Stomach smooth muscle (tissue), 2 donors: Measurements from ENCODE around the gene KCNJ2.

Experiments used
- H3K27ac ChIP-seq: one replicate; pipeline ENCODE4 v1.7.0; 2013; ENCODE audit warnings: mild to moderate bottlenecking, low read length, inconsistent platforms
- H3K27me3 ChIP-seq, 2 donors: one replicate each; pipeline ENCODE4 v1.7.0; 2013; ENCODE audit warnings: low read length in 2 of 2; ENCODE audit not compliant: insufficient read depth in 2 of 2, control insufficient read depth in 1 of 2
- H3K36me3 ChIP-seq, 2 donors: one replicate each; pipeline ENCODE4 v1.7.0; 2013; ENCODE audit warnings: low read length in 2 of 2; ENCODE audit not compliant: control insufficient read depth in 2 of 2, insufficient read depth in 2 of 2
- H3K4me1 ChIP-seq: one replicate; pipeline ENCODE4 v1.7.0; 2013; ENCODE audit warnings: low read length; ENCODE audit not compliant: control insufficient read depth, insufficient read depth
- H3K4me3 ChIP-seq, 2 donors: one replicate each; pipeline ENCODE4 v1.7.0; 2013; ENCODE audit warnings: low read length in 2 of 2
- H3K9ac ChIP-seq, 2 donors: one replicate each; pipeline ENCODE4 v1.7.0; 2013; ENCODE audit warnings: low read length in 2 of 2, mild to moderate bottlenecking in 1 of 2
- H3K9me3 ChIP-seq, 2 donors: one replicate each; pipeline ENCODE4 v1.7.0; 2013; ENCODE audit warnings: low read length in 2 of 2; ENCODE audit not compliant: control insufficient read depth in 2 of 2
- donor health status: healthy.
- donor health status: Pancreatic carcinoma.

The KCNJ2 gene

DNA sequence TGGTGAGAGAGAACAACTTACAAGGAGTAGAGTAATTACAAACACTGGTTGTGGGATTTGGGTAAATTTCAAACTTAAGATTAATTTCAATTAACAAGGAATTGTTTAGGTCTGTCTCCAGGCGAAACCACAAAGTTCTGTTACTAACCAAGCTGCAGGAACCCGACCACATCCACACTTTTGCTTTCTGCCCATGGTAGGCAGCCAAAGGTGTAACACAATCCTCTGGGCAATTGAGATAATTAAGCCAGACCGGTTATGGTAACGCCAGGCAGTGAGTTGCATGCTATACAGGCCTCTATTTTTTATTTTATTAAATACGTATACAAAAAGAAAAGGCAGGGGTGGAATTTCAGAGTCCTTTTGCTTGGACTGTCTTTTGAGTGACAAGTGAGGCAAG, 12.0 kb downstream of the KCNJ2 start:
- Histone ChIP-seq H3K4me3 (no peak overlapping the region), H3K4me1 (no peaks in the 10 kb centered on the region), H3K36me3 (no peaks in the 10 kb centered on the region), H3K9me3 (no peaks in the 10 kb centered on the region), H3K9ac (no peak overlapping the region), H3K27me3 (no peaks in the 10 kb centered on the region), H3K27ac (no peak overlapping the region)

DNA sequence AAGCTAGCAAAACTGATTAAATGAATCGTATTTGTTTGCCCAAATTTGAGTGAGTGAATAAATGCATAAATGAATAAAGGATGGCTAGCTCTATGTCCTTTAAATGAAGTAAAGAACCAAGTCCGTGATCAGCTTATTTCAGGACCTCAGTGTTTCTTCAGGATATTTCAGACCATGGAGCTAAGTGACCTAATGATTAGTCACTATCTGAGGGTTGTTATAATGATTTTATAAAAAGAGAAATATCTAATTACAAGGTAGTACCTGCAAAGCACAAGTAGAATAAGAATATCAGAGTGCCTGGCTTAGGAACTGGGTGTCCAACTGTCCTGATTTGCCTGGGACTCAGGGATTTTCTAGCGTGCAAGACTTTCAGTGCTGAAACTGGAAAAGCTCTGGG, 12.5 kb downstream of the KCNJ2 start:
- no peak overlapping the region for H3K9ac ChIP-seq
- H3K4me3 ChIP-seq = no peak overlapping the region
- H3K27ac ChIP-seq = no peak overlapping the region
- H3K9me3 ChIP-seq = no peaks in the 10 kb centered on the region
- no peaks in the 10 kb centered on the region for H3K27me3 ChIP-seq
- H3K4me1 ChIP-seq = no peaks in the 10 kb centered on the region
- H3K36me3 ChIP-seq = no peaks in the 10 kb centered on the region

DNA sequence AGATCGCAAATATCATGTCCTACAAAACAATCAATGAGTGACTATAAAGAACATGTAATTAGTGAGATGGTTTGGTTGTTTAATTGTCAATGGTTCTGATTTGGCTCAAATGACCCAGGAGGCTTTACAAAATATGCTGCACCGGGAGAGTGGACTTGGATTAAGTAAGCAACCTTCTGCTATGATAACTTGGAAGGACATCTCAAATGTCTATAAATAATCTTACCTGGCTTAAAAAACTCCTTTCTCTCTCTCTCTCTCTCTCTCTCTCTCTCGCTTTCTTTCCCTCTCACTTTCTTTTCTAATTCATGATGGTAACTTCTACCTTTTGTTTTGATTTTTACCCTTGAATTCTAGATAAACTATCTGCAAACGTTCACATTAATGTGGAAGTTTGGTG, 14.2 kb downstream of the KCNJ2 start:
- no peaks in the 10 kb centered on the region for H3K9me3 ChIP-seq
- no peaks in the 10 kb centered on the region for H3K4me1 ChIP-seq
- H3K9ac ChIP-seq = no peak overlapping the region
- no peaks in the 10 kb centered on the region for H3K36me3 ChIP-seq
- H3K27ac ChIP-seq = no peak overlapping the region
- H3K4me3 ChIP-seq = no peak overlapping the region
- H3K27me3 ChIP-seq = no peaks in the 10 kb centered on the region

DNA sequence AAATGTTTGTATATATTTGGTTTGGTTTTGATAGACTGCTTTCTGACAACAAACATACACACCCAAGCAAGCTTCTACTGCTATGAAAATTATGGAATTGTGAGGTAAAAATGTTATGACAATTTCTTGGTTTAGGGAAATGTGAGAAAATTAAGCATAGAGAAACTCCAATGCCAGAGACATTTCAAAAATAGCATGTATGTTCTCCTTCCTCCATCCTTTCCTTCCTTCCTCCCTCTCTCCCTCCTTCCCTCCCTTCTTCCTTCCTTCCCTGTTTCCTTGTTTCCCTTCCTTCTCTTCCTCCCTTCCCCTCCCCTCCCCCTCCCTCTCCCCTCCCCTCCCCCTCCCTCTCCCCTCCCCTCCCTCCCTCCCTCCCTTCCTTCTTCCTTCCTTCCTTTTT, 14.9 kb downstream of the KCNJ2 start:
- no peaks in the 10 kb centered on the region for H3K27me3 ChIP-seq
- H3K4me1 ChIP-seq = no peaks in the 10 kb centered on the region
- H3K9me3 ChIP-seq = no peaks in the 10 kb centered on the region
- H3K27ac ChIP-seq = no peak overlapping the region
- no peak overlapping the region for H3K9ac ChIP-seq
- H3K36me3 ChIP-seq = no peaks in the 10 kb centered on the region
- H3K4me3 ChIP-seq = no peak overlapping the region

DNA sequence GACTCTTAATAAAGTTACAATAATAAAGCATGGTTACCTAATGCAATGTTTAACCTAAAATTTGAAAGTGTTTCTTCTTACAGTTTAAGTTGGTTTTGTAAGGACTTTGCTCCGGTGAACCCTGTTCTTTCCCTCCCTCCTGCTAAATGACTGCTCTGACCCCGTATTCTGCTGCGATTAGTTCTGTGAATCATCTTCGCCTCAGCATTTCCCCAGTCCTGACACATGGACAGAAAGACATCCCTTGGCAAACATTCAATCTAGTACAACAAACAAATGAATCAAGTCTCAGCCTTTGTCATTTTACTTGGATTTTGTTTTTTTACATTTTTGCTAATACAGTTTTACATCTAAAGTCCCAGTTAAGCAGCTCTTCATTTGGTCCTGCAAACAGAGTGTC, 15.4 kb downstream of the KCNJ2 start:
- Histone ChIP-seq H3K27me3 (no peaks in the 10 kb centered on the region), H3K9ac (no peak overlapping the region), H3K4me3 (no peak overlapping the region), H3K4me1 (no peaks in the 10 kb centered on the region), H3K9me3 (no peaks in the 10 kb centered on the region), H3K36me3 (no peaks in the 10 kb centered on the region), H3K27ac (no peak overlapping the region)

DNA sequence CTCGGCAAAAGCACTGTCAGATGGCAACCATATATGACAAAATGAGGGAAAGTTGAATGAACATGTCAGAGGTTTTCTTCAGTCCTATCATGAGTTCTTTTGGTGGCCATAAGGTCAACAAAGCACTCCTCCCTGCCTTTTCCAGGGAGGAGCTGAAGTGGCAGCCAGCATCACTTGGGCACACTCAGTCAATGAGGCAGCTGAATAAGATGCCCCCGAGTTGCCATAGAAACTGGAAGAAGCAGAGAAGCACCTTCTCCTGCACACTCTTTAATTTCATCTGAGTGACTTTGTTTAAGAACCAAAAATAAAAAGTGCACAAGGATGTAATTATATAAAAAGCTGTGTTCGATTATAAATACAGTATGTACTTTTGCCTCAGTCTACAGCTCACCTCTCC, 16.0 kb downstream of the KCNJ2 start:
- H3K27ac ChIP-seq = no peak overlapping the region
- H3K36me3 ChIP-seq = no peaks in the 10 kb centered on the region
- H3K4me1 ChIP-seq = no peaks in the 10 kb centered on the region
- no peaks in the 10 kb centered on the region for H3K27me3 ChIP-seq
- no peak overlapping the region for H3K4me3 ChIP-seq
- no peak overlapping the region for H3K9ac ChIP-seq
- no peaks in the 10 kb centered on the region for H3K9me3 ChIP-seq

DNA sequence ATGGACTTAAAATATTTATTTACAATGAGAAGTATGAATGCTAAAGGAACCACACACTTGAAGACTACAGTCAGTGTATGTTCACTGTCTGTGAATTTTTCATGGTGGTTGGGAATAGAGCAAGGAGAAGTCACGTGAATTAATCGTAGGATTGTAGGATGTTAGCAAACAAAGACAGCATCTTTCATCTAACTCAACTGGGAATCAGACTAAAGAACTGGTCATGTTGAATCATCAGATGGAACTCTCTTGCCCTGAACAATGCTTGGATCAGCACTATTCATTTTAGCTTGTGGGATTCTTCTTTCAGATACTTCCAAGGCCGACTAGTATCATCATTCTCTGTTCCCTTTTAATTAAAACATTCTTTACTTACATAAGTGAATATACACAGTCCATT, 18.1 kb downstream of the KCNJ2 start:
- no peak overlapping the region for H3K4me3 ChIP-seq
- no peaks in the 10 kb centered on the region for H3K4me1 ChIP-seq
- H3K9ac ChIP-seq = no peak overlapping the region
- H3K27me3 ChIP-seq = no peaks in the 10 kb centered on the region
- no peak overlapping the region for H3K27ac ChIP-seq
- H3K36me3 ChIP-seq = no peaks in the 10 kb centered on the region
- no peaks in the 10 kb centered on the region for H3K9me3 ChIP-seq

DNA sequence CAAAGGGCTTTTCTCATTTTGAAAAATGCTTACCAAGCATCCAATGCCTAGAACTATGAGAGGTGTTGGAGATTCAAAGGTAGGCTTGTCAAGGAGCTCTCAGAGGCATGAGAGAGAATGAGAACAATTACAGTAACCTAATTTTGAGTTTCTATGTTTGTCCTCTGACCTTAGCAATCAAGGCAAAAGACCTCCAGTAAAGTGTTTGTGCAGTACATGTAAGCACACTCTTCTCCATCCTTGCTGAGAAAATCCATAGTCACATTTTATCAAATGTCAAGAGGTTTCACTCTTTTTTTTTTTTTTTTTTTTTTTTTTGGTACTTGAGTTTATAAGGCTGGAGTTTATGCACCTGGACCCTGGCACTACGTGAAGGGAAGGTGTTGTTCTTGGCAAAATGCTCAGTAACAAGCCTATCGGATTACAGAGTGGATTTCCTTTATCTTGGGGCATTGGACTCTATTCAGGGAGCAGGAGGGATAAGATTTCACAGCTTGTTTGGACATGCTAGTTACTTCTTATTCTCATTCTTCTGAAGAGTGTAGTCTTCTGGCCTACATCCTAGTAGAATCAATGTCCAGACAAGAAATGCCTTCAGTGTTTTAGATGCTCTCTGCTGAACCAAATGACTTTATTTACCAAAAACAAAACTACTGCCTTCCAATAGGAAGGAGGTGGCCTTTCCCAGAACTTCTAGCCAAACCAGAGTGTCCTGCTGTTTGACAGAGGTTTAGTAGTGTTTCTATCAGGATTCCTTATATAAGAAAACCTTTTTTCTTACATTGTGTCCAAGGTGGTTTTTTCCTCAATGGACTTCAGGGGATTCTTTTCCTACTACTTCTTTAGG, 21.9 kb downstream of the KCNJ2 start:
- Histone ChIP-seq H3K4me3 (no peak overlapping the region), H3K27ac (no peak overlapping the region), H3K4me1 (no peaks in the 10 kb centered on the region), H3K27me3 (no peaks in the 10 kb centered on the region), H3K9me3 (no peaks in the 10 kb centered on the region), H3K36me3 (no peaks in the 10 kb centered on the region), H3K9ac (no peak overlapping the region)

DNA sequence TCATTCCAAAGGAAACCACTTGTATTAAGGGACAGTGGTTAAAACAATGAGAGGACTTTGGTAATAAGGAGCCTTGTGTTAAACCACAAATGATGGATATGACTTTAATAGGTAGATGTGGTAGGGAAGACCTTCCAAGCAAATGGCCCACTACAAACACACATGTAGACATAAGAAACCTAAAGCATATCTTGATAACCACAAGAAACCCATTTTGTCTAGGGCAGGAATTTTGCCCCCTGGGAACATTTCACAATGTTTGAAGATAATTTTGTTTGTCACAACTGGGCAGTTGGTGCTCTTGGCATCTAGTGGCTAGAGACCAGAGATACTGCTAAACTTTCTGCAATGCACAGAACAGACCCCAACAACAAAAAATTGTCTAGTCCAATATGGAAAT, 25.8 kb downstream of the KCNJ2 start:
- H3K4me1 ChIP-seq = no peaks in the 10 kb centered on the region
- no peak overlapping the region for H3K4me3 ChIP-seq
- no peak overlapping the region for H3K27ac ChIP-seq
- H3K27me3 ChIP-seq = no peaks in the 10 kb centered on the region
- no peak overlapping the region for H3K9ac ChIP-seq
- H3K36me3 ChIP-seq = no peaks in the 10 kb centered on the region
- H3K9me3 ChIP-seq = no peaks in the 10 kb centered on the region

DNA sequence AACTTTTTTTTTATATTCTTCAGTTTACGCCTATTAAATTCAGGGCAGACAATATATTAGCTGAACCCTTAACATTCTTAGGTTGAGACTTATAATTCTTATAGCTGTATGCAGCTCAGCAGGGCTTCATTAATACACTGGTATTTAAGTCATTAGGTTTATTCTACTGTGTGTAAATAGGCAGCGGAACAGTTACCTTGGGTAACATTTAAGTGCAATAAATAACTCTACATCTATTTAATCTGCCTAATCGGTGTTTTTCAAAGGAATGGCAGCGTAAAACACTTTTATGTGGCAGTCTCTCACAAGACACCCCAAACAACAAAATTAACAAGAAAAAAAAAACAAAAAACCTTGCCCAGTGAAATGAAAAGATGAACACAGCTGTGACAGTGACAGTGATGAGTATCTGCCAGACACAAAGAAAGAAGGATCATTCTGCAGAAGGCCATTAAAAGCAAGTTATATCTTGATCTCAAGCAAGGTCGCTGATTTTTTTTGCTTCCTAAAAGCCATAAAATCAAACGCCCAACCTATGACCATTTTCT, 32.6 kb downstream of the KCNJ2 start:
- H3K4me1 ChIP-seq = no peaks in the 10 kb centered on the region
- no peak overlapping the region for H3K27ac ChIP-seq

DNA sequence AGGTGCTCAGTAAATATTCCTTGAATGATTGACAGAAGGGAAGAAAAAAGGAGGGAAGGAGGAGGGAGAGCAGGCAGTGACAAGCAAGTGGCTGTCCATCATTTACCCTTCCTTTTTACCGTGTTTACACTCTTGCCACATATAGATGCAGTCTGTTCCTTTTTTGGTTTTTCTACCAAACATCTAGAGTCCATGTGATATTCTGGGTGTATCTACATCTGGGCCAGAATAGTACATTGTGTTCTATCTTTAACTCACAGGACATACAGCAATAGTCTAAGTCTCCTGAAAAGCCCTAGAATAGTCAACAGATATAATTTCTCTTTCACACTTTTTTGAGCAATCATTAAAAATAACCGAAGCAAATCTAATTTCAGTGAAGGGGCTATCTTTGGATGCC, 33.5 kb downstream of the KCNJ2 start:
- H3K9me3 ChIP-seq = no peaks in the 10 kb centered on the region
- no peaks in the 10 kb centered on the region for H3K27me3 ChIP-seq
- no peak overlapping the region for H3K27ac ChIP-seq
- H3K4me1 ChIP-seq = no peaks in the 10 kb centered on the region
- no peak overlapping the region for H3K4me3 ChIP-seq
- no peaks in the 10 kb centered on the region for H3K36me3 ChIP-seq
- no peak overlapping the region for H3K9ac ChIP-seq

More for the DNA sequence above, 32.6 kb downstream of the KCNJ2 start:
- Histone ChIP-seq H3K36me3 (no peaks in the 10 kb centered on the region), H3K9me3 (no peaks in the 10 kb centered on the region), H3K4me3 (no peak overlapping the region), H3K9ac (no peak overlapping the region), H3K27me3 (no peaks in the 10 kb centered on the region)
